Measurements from ENCODE around the gene CELF5. TPM values are rescaled to one million over a fixed set of nuclear protein-coding genes. Genes with fewer than 3 reads are reported as not detected.

CELF5 gene
- total and polyA plus RNA-seq, 2 experiments from 2014 or later: 5.6 to 10.6 TPM

- H3K27me3 ChIP-seq (ENCODE audit: insufficient read depth): no peaks in the 10 kb centered on the region
- no peaks in the 10 kb centered on the region for H3K36me3 ChIP-seq (ENCODE audit: insufficient read depth)
- no peaks in the 10 kb centered on the region for H3F3A ChIP-seq (replicated peaks; ENCODE audit: low read depth)
- H4K20me1 ChIP-seq (replicated peaks; ENCODE audit: insufficient read depth): peaks cover 16% of the 10 kb centered on the region
- no peaks in the 10 kb centered on the region for H3K9me2 ChIP-seq (ENCODE audit: insufficient read depth)
- H3K4me1 ChIP-seq (ENCODE audit: insufficient read depth): peaks cover 6% of the 10 kb centered on the region; the same call in 1 of the 2 replicates
- H3K4me3 ChIP-seq: peak overlapping the region; percentile 62
- no peak overlapping the region for H3K27ac ChIP-seq (ENCODE audit: low read depth)
- Mint-ChIP-seq H3K4me1 (peaks cover 22% of the 10 kb centered on the region), H3K36me3 (ENCODE audit: low read depth) (peaks cover 4% of the 10 kb centered on the region; the same call in 2 of the 3 replicates), H3K27ac (peak overlapping the region; percentile 91), H3K4me3 (peak overlapping the region; percentile 91), H3K27me3 (ENCODE audit: insufficient read depth, low read depth, poor library complexity) (peaks cover 18% of the 10 kb centered on the region), H3K9me3 (no peaks in the 10 kb centered on the region)
- H3K79me2 ChIP-seq (replicated peaks; ENCODE audit: insufficient read depth): peaks cover 56% of the 10 kb centered on the region
- ATAC-seq (no peak), DNase-seq (ENCODE audit: low spot score) (no peak)
- peak overlapping the region; percentile 93 for H3K4me2 ChIP-seq
- H2AFZ ChIP-seq: no peak overlapping the region
- no peak for TF ChIP-seq POLR2AphosphoS5 (IDR thresholded peaks at IDR 0.05; ENCODE audit: low read depth)
- no peak for TF ChIP-seq EZH2 (IDR thresholded peaks at IDR 0.05; ENCODE audit: low read depth, unreplicated experiment)
- TF ChIP-seq STAT1 (IDR thresholded peaks at IDR 0.05; ENCODE audit: unreplicated experiment): no peak
- TF ChIP-seq JUNB (IDR thresholded peaks at IDR 0.05; ENCODE audit: unreplicated experiment): no peak
- no peak for TF ChIP-seq EZH2phosphoT487 (IDR thresholded peaks at IDR 0.05; ENCODE audit: unreplicated experiment)
- no peak for TF ChIP-seq NANOG (IDR thresholded peaks at IDR 0.05; ENCODE audit: borderline replicate concordance)
- TF ChIP-seq ETS1 (IDR thresholded peaks at IDR 0.05): no peak
- TF ChIP-seq ZNF331 (CRISPR knock-in tag; IDR thresholded peaks at IDR 0.05; ENCODE audit: low read depth): no peak
- TF ChIP-seq CTCF (conservative IDR thresholded peaks at IDR 0.05; ENCODE audit: low read depth in 2 of 2): no peak
- TF ChIP-seq REST (IDR thresholded peaks at IDR 0.05; ENCODE audit: unreplicated experiment): no peak
- TF ChIP-seq ZNF462 (CRISPR knock-in tag; IDR thresholded peaks at IDR 0.05): no peak
- no peak for TF ChIP-seq ZNF114 (CRISPR knock-in tag; IDR thresholded peaks at IDR 0.05)
- no peak for TF ChIP-seq CREB1 (CRISPR knock-in tag; IDR thresholded peaks at IDR 0.05; ENCODE audit: low read depth)
Measured at GRCh38 chr19:3186891-3187661, 37.4 kb upstream of the CELF5 start.

Measured in GM23338 (cell line).